PC-9 (cell line): Measurements from ENCODE around the gene CD96. TPM values are rescaled to one million over a fixed set of nuclear protein-coding genes. Genes with fewer than 3 reads are reported as not detected.

Experiments used
- BruUV-seq: library from RNA; stranded (reverse); fragments of 400-500 nt; replicated peaks from 2 replicates; lab custom pipeline; 2021; lab: Mats Ljungman, UMichigan
- CTCF ChIA-PET: fragments of 300-600 bp; sonication (Branson Sonifier 250); formaldehyde crosslinking; loops from one replicate; lab custom pipeline; 2022; ENCODE audit warnings: antibody characterized with exemption; lab: Charles Lee
- POLR2A ChIA-PET: fragments of 300-600 bp; sonication (Branson Sonifier 250); formaldehyde crosslinking; loops from one replicate; lab custom pipeline; 2022; ENCODE audit warnings: antibody characterized with exemption; ENCODE audit not compliant: unreplicated experiment; lab: Charles Lee
- DNase-seq, 2 experiments: peaks; one replicate each; pipeline versions ENCODE4 v3.0.0 to v3.0.0-alpha.2; 2015 to 2022; ENCODE audit warnings: mixed read lengths in 1 of 2
- H2AFZ ChIP-seq: fragments of 200-600 bp; sonication (generic); 2 replicates; pipeline ENCODE4 v1.8.1; 2017; ENCODE audit warnings: antibody characterized with exemption
- H3F3A ChIP-seq: fragments of 200-600 bp; sonication (generic); 2 replicates; pipeline ENCODE4 v1.8.1; 2017; ENCODE audit warnings: antibody characterized with exemption, mild to moderate bottlenecking, low read depth; ENCODE audit not compliant: insufficient read depth
- H3K27ac ChIP-seq: fragments of 200-600 bp; sonication (generic); 2 replicates; pipeline ENCODE4 v1.6.1; 2016; ENCODE audit warnings: mixed run types
- H3K27me3 ChIP-seq: fragments of 200-600 bp; sonication (generic); 2 replicates; pipeline ENCODE4 v1.6.1; 2016; ENCODE audit warnings: low read depth, mixed run types; ENCODE audit not compliant: insufficient read depth
- H3K36me3 ChIP-seq: fragments of 200-600 bp; sonication (generic); 2 replicates; pipeline ENCODE4 v1.6.1; 2016; ENCODE audit warnings: low read depth, mixed run types
- H3K4me1 ChIP-seq: fragments of 200-600 bp; sonication (generic); replicated peaks from 2 replicates; pipeline ENCODE4 v1.6.1; 2016; ENCODE audit warnings: mixed run types; ENCODE audit not compliant: insufficient read depth
- H3K4me2 ChIP-seq: fragments of 200-600 bp; sonication (generic); 2 replicates; pipeline ENCODE4 v1.6.1; 2017; ENCODE audit warnings: mixed run types
- H3K4me3 ChIP-seq: fragments of 200-600 bp; sonication (generic); 2 replicates; pipeline ENCODE4 v1.6.1; 2016; ENCODE audit warnings: mixed run types
- H3K79me2 ChIP-seq: fragments of 200-600 bp; sonication (generic); 2 replicates; pipeline ENCODE4 v1.6.1; 2017; ENCODE audit warnings: low read depth, mixed run types
- H3K9me2 ChIP-seq: fragments of 200-600 bp; sonication (generic); 2 replicates; pipeline ENCODE4 v1.8.1; 2017; ENCODE audit warnings: mild to moderate bottlenecking; ENCODE audit not compliant: insufficient read depth
- H3K9me3 ChIP-seq: fragments of 200-600 bp; sonication (generic); 2 replicates; pipeline ENCODE4 v1.8.1; 2016; ENCODE audit warnings: low read depth; ENCODE audit not compliant: insufficient read depth
- H4K20me1 ChIP-seq: fragments of 200-600 bp; sonication (generic); 2 replicates; pipeline ENCODE4 v1.8.1; 2017; ENCODE audit not compliant: insufficient read depth
- CTCF ChIP-seq: fragments of 200-600 bp; sonication (generic); conservative IDR thresholded peaks from 2 replicates; pipeline ENCODE4 v1.6.1; 2017; ENCODE audit warnings: mixed run types, antibody characterized with exemption, mild to moderate bottlenecking, moderate library complexity
- EZH2 ChIP-seq: fragments of 200-600 bp; sonication (generic); IDR thresholded peaks from 2 replicates; pipeline ENCODE4 v1.8.0; 2017; ENCODE audit warnings: antibody characterized with exemption, low read depth
- intact Hi-C: fragments of 100-400 bp; cut with micrococcal nuclease; formaldehyde crosslinking; loops from one replicate; pipeline ENCODE4 v1.10.0; 2022; ENCODE audit not compliant: unreplicated experiment
- total RNA-seq: library from RNA; stranded (reverse); gene quantifications from 2 replicates; pipeline ENCODE4 v1.2.3, GENCODE V29; 2021

Gene CD96
- total RNA-seq, 1 experiment from 2014 or later, result 0.11 TPM

DNA sequence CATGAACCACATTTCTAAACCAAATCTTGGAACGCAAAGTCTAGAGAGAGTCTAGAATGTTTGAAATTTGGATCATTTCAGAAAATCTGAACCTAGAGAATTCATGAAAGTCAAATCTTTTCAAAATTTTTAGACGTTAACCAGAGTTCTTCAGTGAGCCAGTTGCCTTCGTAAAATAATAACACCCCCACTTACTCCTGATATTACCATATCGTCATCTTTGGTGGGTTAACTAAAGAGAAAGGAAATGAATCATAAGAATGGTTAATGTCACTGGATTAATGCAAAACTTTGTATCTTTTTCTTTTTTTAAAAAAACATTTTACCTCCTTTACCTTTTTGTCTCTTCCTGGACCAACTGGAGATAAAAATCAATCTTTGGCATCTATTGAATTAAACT lies 54.3 kb downstream of the CD96 start:
- H4K20me1 ChIP-seq, result no peaks in the 10 kb centered on the region
- BruUV-seq, result no TSS peak
- DNase-seq, result no peak
- ChIA-PET POLR2A (no interaction called here), CTCF (no interaction called here)
- H2AFZ ChIP-seq, result no peak overlapping the region
- no peaks in the 10 kb centered on the region; the same call in 1 of the 2 replicates for H3K9me3 ChIP-seq
- peaks cover 20% of the 10 kb centered on the region for H3K4me1 ChIP-seq
- H3K4me3 ChIP-seq, result no peak overlapping the region
- H3K79me2 ChIP-seq, result no peaks in the 10 kb centered on the region
- H3F3A ChIP-seq, result peaks cover 20% of the 10 kb centered on the region
- no peaks in the 10 kb centered on the region for H3K27me3 ChIP-seq
- no peaks in the 10 kb centered on the region for H3K36me3 ChIP-seq
- no peak overlapping the region for H3K4me2 ChIP-seq
- no peaks in the 10 kb centered on the region for H3K9me2 ChIP-seq
- H3K27ac ChIP-seq, result no peak overlapping the region
- intact Hi-C loops, result no loop called here
- TF ChIP-seq CTCF (no peak), EZH2 (no peak)

DNA sequence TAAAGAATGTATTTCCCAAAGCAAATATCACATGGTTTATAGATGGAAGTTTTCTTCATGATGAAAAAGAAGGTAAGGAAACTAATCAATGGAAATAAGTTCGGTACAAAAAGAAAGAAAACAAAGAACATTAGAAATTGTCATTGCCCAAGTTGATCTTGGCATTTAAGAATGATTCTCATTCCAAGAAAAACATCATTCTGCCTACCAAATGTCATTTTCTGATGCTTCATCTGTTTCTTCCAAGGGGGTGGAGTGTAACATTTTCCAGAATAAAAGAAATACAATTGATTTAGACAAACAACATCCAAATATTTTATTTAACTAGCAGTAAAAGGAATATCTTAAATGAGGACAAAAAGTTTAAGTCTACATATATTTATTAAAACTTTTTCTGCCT lies 56.1 kb downstream of the CD96 start:
- Histone ChIP-seq H3K4me1 (peaks cover 20% of the 10 kb centered on the region), H3F3A (peaks cover 20% of the 10 kb centered on the region), H3K9me3 (no peaks in the 10 kb centered on the region; the same call in 1 of the 2 replicates), H3K36me3 (no peaks in the 10 kb centered on the region), H3K4me2 (no peak overlapping the region), H3K9me2 (no peaks in the 10 kb centered on the region), H3K27me3 (no peaks in the 10 kb centered on the region), H4K20me1 (no peaks in the 10 kb centered on the region), H3K27ac (no peak overlapping the region), H2AFZ (no peak overlapping the region), H3K4me3 (no peak overlapping the region), H3K79me2 (no peaks in the 10 kb centered on the region)
- no peak for DNase-seq
- no TSS peak for BruUV-seq
- POLR2A ChIA-PET, result no interaction called here
- TF ChIP-seq EZH2, result no peak
- TF ChIP-seq CTCF, result no peak
- intact Hi-C loops, result no loop called here
- CTCF ChIA-PET, result no interaction called here

- Histone ChIP-seq H3K36me3 (no peaks in the 10 kb centered on the region), H3K27me3 (no peaks in the 10 kb centered on the region), H4K20me1 (no peaks in the 10 kb centered on the region), H3K79me2 (no peaks in the 10 kb centered on the region), H2AFZ (no peak overlapping the region), H3K9me2 (no peaks in the 10 kb centered on the region), H3K27ac (no peak overlapping the region), H3K9me3 (no peaks in the 10 kb centered on the region; the same call in 1 of the 2 replicates), H3K4me3 (no peak overlapping the region), H3K4me2 (no peak overlapping the region), H3K4me1 (peaks cover 20% of the 10 kb centered on the region), H3F3A (peaks cover 18% of the 10 kb centered on the region)
- no peak for DNase-seq
- BruUV-seq, result no TSS peak
- ChIA-PET POLR2A (no interaction called here), CTCF (no interaction called here)
- intact Hi-C loops, result no loop called here
- no peak for TF ChIP-seq CTCF
- TF ChIP-seq EZH2, result no peak
Measured at GRCh38 chr3:111598552-111598951, 56.6 kb downstream of the CD96 start.
